Measurements from ENCODE around the gene KRT86.
A peak's percentile ranks its signal among the peaks of the same experiment; 100 is the strongest.
"Not testable (repeated sequence)": the region's sequence is repeated elsewhere in the genome, so short reads cannot be mapped to it uniquely, and the experiment has no call there.

The KRT86 gene

GRCh38 chr12:52338241-52338960 is 64.0 kb downstream of the KRT86 start:
- no peak for DNase-seq (ENCODE audit: low read depth)

- DNase-seq (ENCODE audit: low read depth) = no peak
Observed at GRCh38 chr12:52341066-52341580, 66.7 kb downstream of the KRT86 start.

- DNase-seq (ENCODE audit: low read depth) = no peak
Observed at GRCh38 chr12:52342781-52343490, 68.5 kb downstream of the KRT86 start.

- DNase-seq (ENCODE audit: low read depth) = no peak
Observed at GRCh38 chr12:52343550-52343949, 69.1 kb downstream of the KRT86 start.

GRCh38 chr12:52344111-52344510 is 69.7 kb downstream of the KRT86 start:
- no peak for DNase-seq (ENCODE audit: low read depth)

- DNase-seq (ENCODE audit: low read depth) = not testable (repeated sequence)
Observed at GRCh38 chr12:52345041-52345440, 70.6 kb downstream of the KRT86 start.

- DNase-seq (ENCODE audit: low read depth) = no peak
Observed at GRCh38 chr12:52346593-52346992, 72.1 kb downstream of the KRT86 start.

GRCh38 chr12:52347016-52347415 is 72.6 kb downstream of the KRT86 start:
- no peak for DNase-seq (ENCODE audit: low read depth)

- DNase-seq (ENCODE audit: low read depth) = no peak
Observed at GRCh38 chr12:52347551-52348510, 73.4 kb downstream of the KRT86 start.

GRCh38 chr12:52349196-52349595 is 74.8 kb downstream of the KRT86 start:
- DNase-seq (ENCODE audit: low read depth) = no peak

GRCh38 chr12:52350021-52350620 is 75.7 kb downstream of the KRT86 start:
- no peak for DNase-seq (ENCODE audit: low read depth)

- no peak for DNase-seq (ENCODE audit: low read depth)
Observed at GRCh38 chr12:52350786-52351185, 76.3 kb downstream of the KRT86 start.

- DNase-seq (ENCODE audit: low read depth) = peak; percentile 40
Observed at GRCh38 chr12:52351196-52352059, 77.0 kb downstream of the KRT86 start.

GRCh38 chr12:52352951-52353350 is 78.5 kb downstream of the KRT86 start:
- DNase-seq (ENCODE audit: low read depth) = no peak

- no peak for DNase-seq (ENCODE audit: low read depth)
Observed at GRCh38 chr12:52353766-52354165, 79.3 kb downstream of the KRT86 start.

- no peak for DNase-seq (ENCODE audit: low read depth)
Observed at GRCh38 chr12:52354200-52354599, 79.8 kb downstream of the KRT86 start.

GRCh38 chr12:52355176-52355575 is 80.7 kb downstream of the KRT86 start:
- no peak for DNase-seq (ENCODE audit: low read depth)

GRCh38 chr12:52356031-52356761 is 81.8 kb downstream of the KRT86 start:
- no peak for DNase-seq (ENCODE audit: low read depth)

GRCh38 chr12:52356762-52357580 is 82.5 kb downstream of the KRT86 start:
- DNase-seq (ENCODE audit: low read depth) = no peak

Data from activated gamma-delta T cell treated with anti-CD3 and anti-CD28 coated beads, Interleukin-2, amount 50 U/mL, for 16 hours (primary cell).